ENCODE results near the gene CELA1. TPM values are rescaled to one million over a fixed set of nuclear protein-coding genes. Genes with fewer than 3 reads are reported as not detected.
"Not testable (repeated sequence)": the region's sequence is repeated elsewhere in the genome, so short reads cannot be mapped to it uniquely, and the experiment has no call there.

CELA1 gene
- total RNA-seq, 4 donors from 2014 or later: not detected

DNA sequence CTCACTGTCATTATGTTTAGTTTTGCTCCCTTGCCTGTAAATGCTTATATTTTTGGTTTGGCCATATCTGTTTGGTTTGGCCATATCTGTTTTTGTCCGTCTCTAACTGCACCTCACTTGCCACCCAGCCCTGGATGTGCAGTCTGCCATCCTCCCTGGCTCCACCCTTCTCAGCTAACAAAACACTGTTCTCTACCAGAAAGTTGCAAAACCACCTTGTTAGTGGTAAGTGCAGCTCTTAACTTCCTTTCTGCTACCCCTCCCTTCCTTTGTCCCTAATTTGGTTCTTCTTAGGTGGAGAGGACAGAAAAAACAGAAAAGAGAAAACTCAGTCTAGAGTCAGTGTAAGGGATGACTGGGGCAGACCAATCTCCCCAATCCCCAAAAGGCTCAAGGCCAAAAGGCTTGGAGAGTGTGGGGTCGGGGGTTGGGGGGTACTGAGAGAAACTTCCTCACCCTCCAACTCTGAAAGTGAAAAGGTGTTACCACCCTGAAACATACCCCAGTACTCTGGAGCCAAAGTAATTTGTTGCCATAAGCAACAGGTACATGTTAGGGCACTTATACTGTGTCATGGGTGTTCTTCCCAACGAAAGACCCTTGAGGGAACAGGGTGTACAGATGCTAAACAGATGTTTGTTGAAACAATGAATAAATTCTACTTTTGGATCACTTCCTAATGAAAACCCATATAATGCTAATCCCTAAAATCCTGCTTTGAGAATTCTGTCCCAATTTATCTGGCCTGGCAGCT is 27.5 kb downstream of the CELA1 start:
- intact Hi-C loops (cut with DNase I; ENCODE audit: low total_unique reads): no loop called here
- Histone ChIP-seq H3K4me3 (no peak overlapping the region), H3K27ac (no peak overlapping the region), H3K4me1 (no peaks in the 10 kb centered on the region), H3K36me3 (no peaks in the 10 kb centered on the region), H3K9me3 (no peaks in the 10 kb centered on the region), H3K27me3 (no peaks in the 10 kb centered on the region)
- DNase-seq: no peak
- TF ChIP-seq, protein P1, sequence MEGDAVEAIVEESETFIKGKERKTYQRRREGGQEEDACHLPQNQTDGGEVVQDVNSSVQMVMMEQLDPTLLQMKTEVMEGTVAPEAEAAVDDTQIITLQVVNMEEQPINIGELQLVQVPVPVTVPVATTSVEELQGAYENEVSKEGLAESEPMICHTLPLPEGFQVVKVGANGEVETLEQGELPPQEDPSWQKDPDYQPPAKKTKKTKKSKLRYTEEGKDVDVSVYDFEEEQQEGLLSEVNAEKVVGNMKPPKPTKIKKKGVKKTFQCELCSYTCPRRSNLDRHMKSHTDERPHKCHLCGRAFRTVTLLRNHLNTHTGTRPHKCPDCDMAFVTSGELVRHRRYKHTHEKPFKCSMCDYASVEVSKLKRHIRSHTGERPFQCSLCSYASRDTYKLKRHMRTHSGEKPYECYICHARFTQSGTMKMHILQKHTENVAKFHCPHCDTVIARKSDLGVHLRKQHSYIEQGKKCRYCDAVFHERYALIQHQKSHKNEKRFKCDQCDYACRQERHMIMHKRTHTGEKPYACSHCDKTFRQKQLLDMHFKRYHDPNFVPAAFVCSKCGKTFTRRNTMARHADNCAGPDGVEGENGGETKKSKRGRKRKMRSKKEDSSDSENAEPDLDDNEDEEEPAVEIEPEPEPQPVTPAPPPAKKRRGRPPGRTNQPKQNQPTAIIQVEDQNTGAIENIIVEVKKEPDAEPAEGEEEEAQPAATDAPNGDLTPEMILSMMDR (IDR thresholded peaks at IDR 0.05): no peak
- no peak for TF ChIP-seq POLR2A (IDR thresholded peaks at IDR 0.05)

- H3K27me3 ChIP-seq; H3K4me3 ChIP-seq; H3K27ac ChIP-seq; intact Hi-C loops (cut with DNase I; ENCODE audit: low total_unique reads); H3K36me3 ChIP-seq; H3K9me3 ChIP-seq; DNase-seq; H3K4me1 ChIP-seq: not testable (repeated sequence)
Measured at GRCh38 chr12:51318057-51318806, 28.2 kb downstream of the CELA1 start.

GRCh38 chr12:51311389-51311788 is 35.1 kb downstream of the CELA1 start:
- Histone ChIP-seq H3K36me3 (no peaks in the 10 kb centered on the region), H3K9me3 (no peaks in the 10 kb centered on the region), H3K27me3 (no peaks in the 10 kb centered on the region), H3K4me1 (no peaks in the 10 kb centered on the region), H3K27ac (no peak overlapping the region), H3K4me3 (no peak overlapping the region)
- no peak for DNase-seq
- intact Hi-C loops (cut with DNase I; ENCODE audit: low total_unique reads): no loop called here
- no peak for TF ChIP-seq POLR2A (IDR thresholded peaks at IDR 0.05)
- TF ChIP-seq, protein P1 (IDR thresholded peaks at IDR 0.05): no peak

- Histone ChIP-seq H3K27me3 (no peaks in the 10 kb centered on the region), H3K27ac (no peak overlapping the region), H3K9me3 (no peaks in the 10 kb centered on the region), H3K36me3 (no peaks in the 10 kb centered on the region), H3K4me1 (no peaks in the 10 kb centered on the region), H3K4me3 (no peak overlapping the region)
- intact Hi-C loops (cut with DNase I; ENCODE audit: low total_unique reads): no loop called here
- DNase-seq: no peak
- no peak for TF ChIP-seq POLR2A (IDR thresholded peaks at IDR 0.05)
- TF ChIP-seq, protein P1 (IDR thresholded peaks at IDR 0.05): no peak
Measured at GRCh38 chr12:51307655-51308593, 38.6 kb downstream of the CELA1 start.

DNA sequence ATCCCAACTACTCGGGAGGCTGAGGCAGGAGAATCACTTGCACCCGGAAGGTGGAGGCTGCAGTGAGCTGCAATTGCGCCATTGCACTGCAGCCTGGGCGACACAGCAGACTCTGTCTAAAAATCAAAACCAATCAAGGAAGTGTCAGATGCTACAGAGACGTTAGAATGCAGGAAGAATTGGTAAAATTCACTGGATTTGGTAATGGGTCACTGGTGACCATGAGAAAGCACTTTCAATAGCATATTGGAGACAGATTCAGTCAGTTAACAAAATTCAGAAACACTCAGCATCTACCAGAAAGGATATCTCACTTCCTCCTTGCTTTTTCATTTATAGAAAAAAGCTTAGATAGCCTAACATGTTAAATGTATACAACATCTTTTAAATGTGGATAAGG is 40.0 kb downstream of the CELA1 start:
- H3K9me3 ChIP-seq: no peaks in the 10 kb centered on the region
- H3K27ac ChIP-seq: no peak overlapping the region
- intact Hi-C loops (cut with DNase I; ENCODE audit: low total_unique reads): no loop called here
- H3K4me3 ChIP-seq: no peak overlapping the region
- no peak for DNase-seq
- no peaks in the 10 kb centered on the region for H3K36me3 ChIP-seq
- H3K4me1 ChIP-seq: no peaks in the 10 kb centered on the region
- H3K27me3 ChIP-seq: no peaks in the 10 kb centered on the region
- TF ChIP-seq, protein P1 (IDR thresholded peaks at IDR 0.05): no peak

DNA sequence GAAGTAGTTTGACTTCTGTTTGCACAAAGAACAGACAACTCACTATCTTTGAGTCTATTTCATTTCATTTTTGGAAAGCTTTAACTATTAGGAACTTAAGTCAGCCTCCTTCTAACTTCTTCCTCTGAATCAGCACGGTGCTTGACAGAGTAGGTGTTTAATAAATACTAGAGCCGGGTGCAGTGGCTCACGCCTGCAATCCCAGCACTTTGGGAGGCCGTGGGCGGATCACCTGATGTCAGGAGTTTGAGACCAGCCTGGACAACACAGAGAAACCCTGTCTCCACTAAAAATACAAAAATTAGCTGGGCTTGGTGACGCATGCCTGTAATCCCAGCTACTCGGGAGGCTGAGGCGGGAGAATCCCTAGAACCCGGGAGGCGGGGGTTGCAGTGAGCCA is 45.7 kb downstream of the CELA1 start:
- H3K36me3 ChIP-seq, H3K4me1 ChIP-seq, DNase-seq: not testable (repeated sequence)

More for the DNA sequence above, 45.7 kb downstream of the CELA1 start:
- H3K27ac ChIP-seq; H3K27me3 ChIP-seq; intact Hi-C loops (cut with DNase I; ENCODE audit: low total_unique reads); H3K4me3 ChIP-seq; H3K9me3 ChIP-seq: not testable (repeated sequence)

Data from uterus (tissue), 4 donors.